Tibial artery (tissue), 4 donors: ENCODE results near the gene CTNNA2.

Experiments used
- DNase-seq, 2 donors: peaks; one replicate each; pipeline ENCODE4 v3.0.0-alpha.2; 2019
- H3K27ac ChIP-seq, 2 donors: fragments of 200-600 bp; sonication (generic) in 1 of 2; 1 replicate in 1 of 2; 2 replicates in 1 of 2; pipeline ENCODE4 v1.5.1; 2018 to 2019; ENCODE audit warnings: mild to moderate bottlenecking in 1 of 2
- H3K27me3 ChIP-seq, 2 donors: fragments of 200-600 bp; sonication (generic) in 1 of 2; one replicate each; pipeline versions ENCODE4 v1.5.1 to v1.6.0; 2016 to 2019
- H3K36me3 ChIP-seq, 3 donors: fragments of 200-600 bp; sonication (generic) in 2 of 3; one replicate each; pipeline ENCODE4 v1.5.1; 2016 to 2019; ENCODE audit warnings: mild to moderate bottlenecking in 2 of 3
- H3K4me1 ChIP-seq, 4 donors: fragments of 200-600 bp; sonication (generic) in 2 of 4; 1 replicate in 3 of 4; 2 replicates in 1 of 4; pipeline ENCODE4 v1.5.1; 2016 to 2019
- H3K4me3 ChIP-seq, 2 donors: fragments of 200-600 bp; sonication (generic) in 1 of 2; 1 replicate in 1 of 2; 2 replicates in 1 of 2; pipeline ENCODE4 v1.5.1; 2018 to 2019; ENCODE audit warnings: mild to moderate bottlenecking in 2 of 2
- H3K9me3 ChIP-seq, 3 donors: fragments of 200-600 bp; sonication (generic) in 1 of 3; one replicate each; pipeline ENCODE4 v1.5.1; 2016 to 2019
- CTCF ChIP-seq, 2 experiments: fragments of 200-600 bp in 1 of 2; fragments of 450-650 bp in 1 of 2; IDR thresholded peaks; one replicate each; pipeline ENCODE4 v1.5.1; 2017 to 2019; ENCODE audit warnings: antibody characterized with exemption in 2 of 2, mild to moderate bottlenecking in 1 of 2, moderate library complexity in 1 of 2
- intact Hi-C: fragments of 100-400 bp; cut with DNase I; formaldehyde crosslinking; loops from one replicate; pipeline ENCODE4 v1.15.0; 2023; ENCODE audit warnings: low total_unique reads

CTNNA2 gene

DNA sequence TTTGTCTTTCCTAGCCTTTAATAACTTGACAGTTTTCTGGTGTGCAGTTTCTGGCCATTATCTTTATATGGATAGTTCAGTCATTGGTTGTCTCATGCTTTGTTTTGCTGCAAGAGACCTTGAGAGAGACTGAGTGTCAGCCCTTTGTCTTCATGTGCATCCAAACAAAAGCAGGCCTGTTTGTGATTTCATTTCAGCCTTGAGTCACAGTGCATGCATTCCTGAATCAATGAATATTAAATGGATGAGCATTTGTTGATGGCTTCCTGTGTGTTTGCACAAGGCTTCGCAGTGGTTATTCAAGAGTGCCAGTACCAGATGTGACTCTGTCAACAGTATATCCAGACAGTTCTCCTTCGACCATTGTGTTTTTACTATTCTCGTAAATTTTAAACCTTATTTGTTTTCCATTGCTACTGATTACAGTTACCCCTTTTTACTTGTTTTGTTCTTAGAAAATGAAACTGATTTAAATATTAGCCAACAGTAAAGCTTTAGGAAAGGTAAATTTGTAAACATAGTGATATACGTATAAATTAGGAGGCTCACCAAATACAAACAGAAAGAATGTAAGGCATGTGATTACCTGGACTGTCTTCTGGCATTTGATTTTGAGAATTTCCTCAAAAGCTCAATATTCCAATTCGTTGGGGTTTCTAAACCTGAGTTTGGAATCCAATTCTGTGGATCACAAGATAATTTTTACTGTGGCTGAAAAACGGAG is 319.8 kb downstream of the CTNNA2 start:
- Histone ChIP-seq H3K4me3 (no peak overlapping the region), H3K27me3 (no peaks in the 10 kb centered on the region), H3K27ac (no peak overlapping the region), H3K9me3 (no peaks in the 10 kb centered on the region), H3K4me1 (no peaks in the 10 kb centered on the region), H3K36me3 (no peaks in the 10 kb centered on the region)
- no peak for TF ChIP-seq CTCF (IDR thresholded peaks at IDR 0.05)
- intact Hi-C loops: no loop called here
- DNase-seq: no peak

DNA sequence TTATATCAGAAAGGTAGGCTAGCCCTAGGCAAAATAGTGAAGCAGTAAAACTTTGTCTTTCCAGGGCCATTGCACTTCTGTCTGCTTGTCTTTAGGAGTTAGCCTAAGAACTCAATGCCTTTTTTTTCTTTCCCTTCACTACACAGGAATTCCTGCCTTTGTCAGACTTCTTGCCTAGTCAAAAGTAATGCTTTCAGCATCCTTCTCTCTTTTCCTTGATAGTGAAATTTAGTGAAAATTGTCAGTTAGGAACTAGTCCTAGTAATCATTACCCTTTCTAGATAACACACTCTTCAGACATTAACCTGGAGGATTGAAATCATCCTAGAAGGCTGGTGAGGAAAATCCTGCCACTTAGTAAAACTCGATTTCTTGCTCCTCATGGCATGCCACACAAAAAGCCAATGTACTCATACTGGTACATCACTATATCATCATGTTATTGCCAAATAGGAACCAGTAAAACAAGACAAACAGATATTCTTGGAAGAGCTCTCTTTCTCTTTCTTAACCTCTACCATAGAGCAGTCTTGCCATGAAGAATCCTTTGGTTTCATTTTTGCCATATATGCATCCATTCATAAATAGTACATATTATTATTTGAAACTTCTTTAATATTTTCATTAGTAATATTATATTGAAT is 320.5 kb downstream of the CTNNA2 start:
- Histone ChIP-seq H3K27ac (no peak overlapping the region), H3K4me1 (no peaks in the 10 kb centered on the region), H3K36me3 (no peaks in the 10 kb centered on the region), H3K9me3 (no peaks in the 10 kb centered on the region), H3K27me3 (no peaks in the 10 kb centered on the region), H3K4me3 (no peak overlapping the region)
- intact Hi-C loops: no loop called here
- no peak for TF ChIP-seq CTCF (IDR thresholded peaks at IDR 0.05)
- DNase-seq: no peak

DNA sequence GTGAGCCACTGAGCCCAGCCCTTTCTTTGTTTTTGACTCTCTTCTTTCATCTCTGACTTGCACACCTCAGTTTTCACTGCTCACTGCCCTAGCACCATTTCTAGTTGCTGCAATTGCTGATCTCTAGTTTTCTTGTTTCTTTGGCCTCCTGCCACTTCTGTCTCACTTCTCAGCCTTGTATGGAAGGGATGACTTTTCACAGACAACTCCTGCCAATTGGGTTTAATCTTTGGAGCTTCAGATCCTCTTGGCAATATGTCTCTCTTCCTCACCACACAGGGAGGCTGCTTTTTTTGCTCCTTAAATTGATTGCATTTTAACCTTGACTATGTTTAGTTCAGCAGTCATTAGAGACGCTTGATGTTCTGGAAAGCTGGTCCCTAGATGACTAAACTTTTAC is 323.1 kb downstream of the CTNNA2 start:
- DNase-seq: no peak
- H3K9me3 ChIP-seq: peaks cover 0 to 6% (median 0%) of the 10 kb centered on the region in 3 donors
- no peaks in the 10 kb centered on the region for H3K27me3 ChIP-seq
- H3K36me3 ChIP-seq: no peaks in the 10 kb centered on the region
- no peak overlapping the region for H3K27ac ChIP-seq
- H3K4me3 ChIP-seq: no peak overlapping the region
- intact Hi-C loops: no loop called here
- TF ChIP-seq CTCF (IDR thresholded peaks at IDR 0.05): no peak
- H3K4me1 ChIP-seq: no peaks in the 10 kb centered on the region

- Histone ChIP-seq H3K36me3 (no peaks in the 10 kb centered on the region), H3K27me3 (no peaks in the 10 kb centered on the region), H3K9me3 (peaks cover 0 to 3% (median 0%) of the 10 kb centered on the region in 3 donors), H3K4me3 (no peak overlapping the region), H3K4me1 (no peaks in the 10 kb centered on the region), H3K27ac (no peak overlapping the region)
- intact Hi-C loops: no loop called here
- TF ChIP-seq CTCF (IDR thresholded peaks at IDR 0.05): no peak
- no peak for DNase-seq
Measured at GRCh38 chr2:79844011-79844410, 331.2 kb downstream of the CTNNA2 start.

DNA sequence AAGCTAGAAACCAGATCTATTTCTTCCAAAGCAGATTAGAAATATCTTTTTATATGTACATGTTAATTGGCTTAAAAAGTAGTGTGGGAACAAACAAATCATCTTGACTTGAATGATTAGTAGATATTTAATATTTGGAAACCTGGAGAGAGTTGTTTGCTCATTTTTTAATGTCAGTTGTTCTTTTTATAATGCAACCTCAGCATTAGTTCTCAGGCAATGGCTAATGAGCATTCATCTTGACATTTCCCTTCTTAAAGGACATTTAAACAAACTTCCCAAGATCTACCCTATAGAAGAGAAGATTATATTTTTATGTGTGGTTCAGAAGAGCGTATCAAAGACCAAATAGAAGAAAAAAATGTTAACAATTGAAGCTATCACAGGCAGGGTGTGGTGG is 334.0 kb downstream of the CTNNA2 start:
- no peak for DNase-seq
- Histone ChIP-seq H3K36me3 (no peaks in the 10 kb centered on the region), H3K27ac (no peak overlapping the region), H3K9me3 (no peaks in the 10 kb centered on the region), H3K4me1 (no peaks in the 10 kb centered on the region), H3K27me3 (no peaks in the 10 kb centered on the region), H3K4me3 (no peak overlapping the region)
- intact Hi-C loops: no loop called here
- TF ChIP-seq CTCF (IDR thresholded peaks at IDR 0.05): no peak
